Liver (tissue), 3 donors: ENCODE results near the gene DPY19L3.

Source experiments
- FOXA2 ChIP-seq: IDR thresholded peaks from 2 replicates; pipeline ENCODE4 v1.6.1; 2016; ENCODE audit warnings: antibody characterized with exemption
- JUND ChIP-seq, 2 donors: IDR thresholded peaks; 2 replicates each; pipeline ENCODE4 v1.6.1; 2016; ENCODE audit warnings: antibody characterized with exemption in 2 of 2
- RAD21 ChIP-seq, 2 donors: IDR thresholded peaks; 2 replicates each; pipeline ENCODE4 v1.6.1; 2016; ENCODE audit warnings: antibody characterized with exemption in 2 of 2, mild to moderate bottlenecking in 2 of 2
- SP1 ChIP-seq: IDR thresholded peaks from 2 replicates; pipeline ENCODE4 v1.6.1; 2018; ENCODE audit warnings: antibody characterized with exemption, mild to moderate bottlenecking
- YY1 ChIP-seq: IDR thresholded peaks from 2 replicates; pipeline ENCODE4 v1.6.1; 2016; ENCODE audit warnings: antibody characterized with exemption, mild to moderate bottlenecking
- TF ChIP-seq, protein P1 (sequence below): fragments of 150-350 bp; IDR thresholded peaks from 2 replicates; pipeline ENCODE4 v1.5.1; 2017; ENCODE audit warnings: improper control_type of control experiment, low read depth, low read length; ENCODE audit not compliant: missing input control
- TF ChIP-seq, protein P2 (sequence below): IDR thresholded peaks from 2 replicates; pipeline ENCODE4 v1.6.1; 2016; ENCODE audit warnings: antibody characterized with exemption
- TF ChIP-seq, protein P3 (sequence below): IDR thresholded peaks from 2 replicates; pipeline ENCODE4 v1.6.1; 2016; ENCODE audit warnings: antibody characterized with exemption, mild to moderate bottlenecking
- donor health status: healthy.
- donor health status: healthy.

DNA sequence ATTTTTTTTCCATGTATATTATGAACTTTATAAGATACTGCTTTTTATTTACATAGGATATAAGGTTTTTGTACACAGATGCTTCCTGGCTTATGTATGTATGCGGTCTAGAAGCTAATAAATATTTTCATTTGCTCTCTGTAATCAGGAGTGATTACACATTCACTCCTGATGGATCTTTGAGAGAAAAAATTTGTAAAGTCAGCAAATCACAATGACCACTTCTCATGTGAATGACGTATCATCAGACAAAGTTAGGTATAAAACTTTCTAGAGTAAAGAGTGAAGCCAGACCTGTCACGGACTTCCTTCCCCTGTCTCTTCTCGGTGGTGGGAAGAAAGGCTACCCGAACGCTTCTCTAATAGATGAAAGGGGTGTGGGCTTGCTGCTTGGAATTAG lies 31.1 kb downstream of the DPY19L3 start:
- TF ChIP-seq YY1, result no peak
- TF ChIP-seq, protein P1, sequence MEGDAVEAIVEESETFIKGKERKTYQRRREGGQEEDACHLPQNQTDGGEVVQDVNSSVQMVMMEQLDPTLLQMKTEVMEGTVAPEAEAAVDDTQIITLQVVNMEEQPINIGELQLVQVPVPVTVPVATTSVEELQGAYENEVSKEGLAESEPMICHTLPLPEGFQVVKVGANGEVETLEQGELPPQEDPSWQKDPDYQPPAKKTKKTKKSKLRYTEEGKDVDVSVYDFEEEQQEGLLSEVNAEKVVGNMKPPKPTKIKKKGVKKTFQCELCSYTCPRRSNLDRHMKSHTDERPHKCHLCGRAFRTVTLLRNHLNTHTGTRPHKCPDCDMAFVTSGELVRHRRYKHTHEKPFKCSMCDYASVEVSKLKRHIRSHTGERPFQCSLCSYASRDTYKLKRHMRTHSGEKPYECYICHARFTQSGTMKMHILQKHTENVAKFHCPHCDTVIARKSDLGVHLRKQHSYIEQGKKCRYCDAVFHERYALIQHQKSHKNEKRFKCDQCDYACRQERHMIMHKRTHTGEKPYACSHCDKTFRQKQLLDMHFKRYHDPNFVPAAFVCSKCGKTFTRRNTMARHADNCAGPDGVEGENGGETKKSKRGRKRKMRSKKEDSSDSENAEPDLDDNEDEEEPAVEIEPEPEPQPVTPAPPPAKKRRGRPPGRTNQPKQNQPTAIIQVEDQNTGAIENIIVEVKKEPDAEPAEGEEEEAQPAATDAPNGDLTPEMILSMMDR, result no peak
- no peak for TF ChIP-seq SP1
- TF ChIP-seq, protein P2, sequence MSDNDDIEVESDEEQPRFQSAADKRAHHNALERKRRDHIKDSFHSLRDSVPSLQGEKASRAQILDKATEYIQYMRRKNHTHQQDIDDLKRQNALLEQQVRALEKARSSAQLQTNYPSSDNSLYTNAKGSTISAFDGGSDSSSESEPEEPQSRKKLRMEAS, result no peak
- TF ChIP-seq, protein P3, sequence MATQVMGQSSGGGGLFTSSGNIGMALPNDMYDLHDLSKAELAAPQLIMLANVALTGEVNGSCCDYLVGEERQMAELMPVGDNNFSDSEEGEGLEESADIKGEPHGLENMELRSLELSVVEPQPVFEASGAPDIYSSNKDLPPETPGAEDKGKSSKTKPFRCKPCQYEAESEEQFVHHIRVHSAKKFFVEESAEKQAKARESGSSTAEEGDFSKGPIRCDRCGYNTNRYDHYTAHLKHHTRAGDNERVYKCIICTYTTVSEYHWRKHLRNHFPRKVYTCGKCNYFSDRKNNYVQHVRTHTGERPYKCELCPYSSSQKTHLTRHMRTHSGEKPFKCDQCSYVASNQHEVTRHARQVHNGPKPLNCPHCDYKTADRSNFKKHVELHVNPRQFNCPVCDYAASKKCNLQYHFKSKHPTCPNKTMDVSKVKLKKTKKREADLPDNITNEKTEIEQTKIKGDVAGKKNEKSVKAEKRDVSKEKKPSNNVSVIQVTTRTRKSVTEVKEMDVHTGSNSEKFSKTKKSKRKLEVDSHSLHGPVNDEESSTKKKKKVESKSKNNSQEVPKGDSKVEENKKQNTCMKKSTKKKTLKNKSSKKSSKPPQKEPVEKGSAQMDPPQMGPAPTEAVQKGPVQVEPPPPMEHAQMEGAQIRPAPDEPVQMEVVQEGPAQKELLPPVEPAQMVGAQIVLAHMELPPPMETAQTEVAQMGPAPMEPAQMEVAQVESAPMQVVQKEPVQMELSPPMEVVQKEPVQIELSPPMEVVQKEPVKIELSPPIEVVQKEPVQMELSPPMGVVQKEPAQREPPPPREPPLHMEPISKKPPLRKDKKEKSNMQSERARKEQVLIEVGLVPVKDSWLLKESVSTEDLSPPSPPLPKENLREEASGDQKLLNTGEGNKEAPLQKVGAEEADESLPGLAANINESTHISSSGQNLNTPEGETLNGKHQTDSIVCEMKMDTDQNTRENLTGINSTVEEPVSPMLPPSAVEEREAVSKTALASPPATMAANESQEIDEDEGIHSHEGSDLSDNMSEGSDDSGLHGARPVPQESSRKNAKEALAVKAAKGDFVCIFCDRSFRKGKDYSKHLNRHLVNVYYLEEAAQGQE, result no peak
- no peak for TF ChIP-seq RAD21 (IDR thresholded peaks at IDR 0.05)
- no peak for TF ChIP-seq JUND (IDR thresholded peaks at IDR 0.05)
- no peak for TF ChIP-seq FOXA2
